Gastroesophageal sphincter (tissue), 3 donors: ENCODE data around the gene PSMD14.

Source experiments
- CTCF ChIP-seq, 4 experiments: fragments of 200-600 bp in 2 of 4; fragments of 450-650 bp in 2 of 4; sonication (generic) in 1 of 4; IDR thresholded peaks; one replicate each; pipeline ENCODE4 v1.5.1; 2017 to 2019; ENCODE audit warnings: antibody characterized with exemption in 4 of 4, mild to moderate bottlenecking in 2 of 4, moderate library complexity in 2 of 4
- POLR2A ChIP-seq, 2 donors: fragments of 450-650 bp; IDR thresholded peaks; one replicate each; pipeline ENCODE4 v1.6.1; 2017; ENCODE audit warnings: antibody characterized with exemption in 2 of 2, mild to moderate bottlenecking in 2 of 2, moderate library complexity in 1 of 2
- POLR2AphosphoS5 ChIP-seq: sonication (generic); formaldehyde crosslinking; IDR thresholded peaks from one replicate; pipeline ENCODE4 v1.6.1; 2017; ENCODE audit warnings: antibody characterized with exemption

GRCh38 chr2:161421686-161422085 lies 113.5 kb downstream of the PSMD14 start:
- TF ChIP-seq POLR2A (IDR thresholded peaks at IDR 0.05) (no peak), CTCF (IDR thresholded peaks at IDR 0.05) (no peak), POLR2AphosphoS5 (no peak)
